Subcutaneous adipose tissue (tissue), 4 donors: ENCODE results near the gene FAM234A. TPM values are rescaled to one million over a fixed set of nuclear protein-coding genes. Genes with fewer than 3 reads are reported as not detected.

ENCODE experiments used
- total RNA-seq, 4 donors: library from RNA; depleted of rRNA; stranded (reverse); fragments of >200 nt; gene quantifications; one replicate each; pipeline ENCODE4 v1.1.0, GENCODE V29; 2016
- TF ChIP-seq, protein P1 (sequence below): fragments of 450-650 bp; IDR thresholded peaks from one replicate; pipeline ENCODE4 v1.5.1; 2016; ENCODE audit warnings: low read depth, mild to moderate bottlenecking, control low read depth, antibody characterized with exemption, moderate library complexity

Gene FAM234A
- total RNA-seq, 4 donors from 2014 or later: 43.4 to 117 (median 50.2) TPM

DNA sequence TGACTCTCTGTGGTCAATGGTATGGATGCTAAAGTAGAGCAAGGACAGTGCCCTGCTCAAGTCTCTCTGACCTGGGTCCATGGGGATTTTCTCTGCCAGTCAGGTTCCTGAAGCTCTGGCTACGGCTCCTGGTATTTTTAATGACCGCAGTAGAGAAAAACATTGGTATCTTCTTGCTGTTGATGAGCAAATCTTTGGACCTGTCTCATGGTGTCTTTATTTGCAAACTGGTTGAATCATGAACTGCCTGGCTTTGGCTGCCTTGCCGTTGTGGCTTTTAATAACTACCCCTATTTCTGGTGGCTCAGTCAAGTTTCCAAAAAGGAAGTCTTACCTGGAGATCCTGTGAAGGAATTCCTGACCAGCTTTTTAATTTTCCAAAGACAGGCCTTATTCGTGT is 8.7 kb downstream of the FAM234A start:
- TF ChIP-seq, protein P1, sequence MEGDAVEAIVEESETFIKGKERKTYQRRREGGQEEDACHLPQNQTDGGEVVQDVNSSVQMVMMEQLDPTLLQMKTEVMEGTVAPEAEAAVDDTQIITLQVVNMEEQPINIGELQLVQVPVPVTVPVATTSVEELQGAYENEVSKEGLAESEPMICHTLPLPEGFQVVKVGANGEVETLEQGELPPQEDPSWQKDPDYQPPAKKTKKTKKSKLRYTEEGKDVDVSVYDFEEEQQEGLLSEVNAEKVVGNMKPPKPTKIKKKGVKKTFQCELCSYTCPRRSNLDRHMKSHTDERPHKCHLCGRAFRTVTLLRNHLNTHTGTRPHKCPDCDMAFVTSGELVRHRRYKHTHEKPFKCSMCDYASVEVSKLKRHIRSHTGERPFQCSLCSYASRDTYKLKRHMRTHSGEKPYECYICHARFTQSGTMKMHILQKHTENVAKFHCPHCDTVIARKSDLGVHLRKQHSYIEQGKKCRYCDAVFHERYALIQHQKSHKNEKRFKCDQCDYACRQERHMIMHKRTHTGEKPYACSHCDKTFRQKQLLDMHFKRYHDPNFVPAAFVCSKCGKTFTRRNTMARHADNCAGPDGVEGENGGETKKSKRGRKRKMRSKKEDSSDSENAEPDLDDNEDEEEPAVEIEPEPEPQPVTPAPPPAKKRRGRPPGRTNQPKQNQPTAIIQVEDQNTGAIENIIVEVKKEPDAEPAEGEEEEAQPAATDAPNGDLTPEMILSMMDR: no peak

DNA sequence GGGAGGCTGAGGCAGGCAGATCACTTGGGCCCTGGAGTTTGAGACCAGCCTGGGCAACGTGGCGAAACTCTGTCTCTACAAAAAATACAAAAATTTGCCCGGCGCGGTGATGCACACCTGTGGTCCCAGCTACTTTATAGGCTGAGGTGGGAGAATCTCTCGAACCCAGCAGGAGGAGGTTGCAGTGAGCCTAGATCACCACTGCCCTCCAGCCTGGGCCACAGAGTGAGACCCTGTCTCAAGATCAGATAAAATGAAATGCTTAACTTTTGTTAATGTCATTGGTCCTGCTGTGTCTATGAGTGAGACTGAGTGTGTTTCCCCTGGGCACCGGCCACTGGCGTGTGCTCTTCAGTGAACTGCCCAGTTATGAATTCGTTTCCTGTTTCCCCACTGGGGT is 10.5 kb downstream of the FAM234A start:
- TF ChIP-seq, protein P1: no peak

DNA sequence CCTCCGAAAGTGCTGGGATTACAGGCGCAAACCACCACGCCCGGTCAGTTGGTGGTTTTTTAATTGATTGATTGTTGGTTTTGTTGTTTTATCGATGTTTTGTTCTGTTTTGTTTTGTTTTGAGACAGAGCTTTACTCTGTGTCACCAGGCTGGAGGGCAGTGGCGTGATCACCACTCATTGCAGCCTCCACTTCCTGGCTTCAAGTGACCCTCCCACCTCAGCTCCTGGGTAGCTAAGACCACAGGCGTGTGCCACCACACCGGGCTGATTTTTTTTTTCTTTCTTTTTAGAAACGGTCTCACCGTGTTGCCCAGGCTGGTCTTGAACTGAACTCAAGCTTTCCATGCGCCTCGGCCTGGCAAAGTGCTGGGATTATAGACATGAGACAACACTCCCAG is 12.4 kb downstream of the FAM234A start:
- TF ChIP-seq, protein P1: no peak

DNA sequence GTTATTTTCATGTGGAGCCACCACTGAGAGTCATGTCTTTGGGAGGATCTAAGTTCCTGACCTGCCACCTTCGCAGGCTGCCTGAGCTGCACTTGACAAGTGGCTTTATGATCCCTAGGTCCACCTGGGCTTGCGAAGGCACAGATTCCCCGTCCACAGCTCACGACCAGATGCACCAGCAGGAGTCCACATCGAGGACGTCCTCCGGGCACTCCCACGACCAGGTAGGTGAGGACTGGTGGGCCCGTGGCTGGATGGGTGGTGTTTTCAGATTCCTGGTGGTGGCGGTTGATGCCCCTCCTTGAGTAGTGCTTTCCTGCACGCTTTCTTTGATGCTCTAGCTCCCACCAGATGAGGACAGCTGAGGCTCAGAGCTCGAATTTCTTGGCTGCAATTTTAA is 14.8 kb downstream of the FAM234A start:
- TF ChIP-seq, protein P1: no peak

DNA sequence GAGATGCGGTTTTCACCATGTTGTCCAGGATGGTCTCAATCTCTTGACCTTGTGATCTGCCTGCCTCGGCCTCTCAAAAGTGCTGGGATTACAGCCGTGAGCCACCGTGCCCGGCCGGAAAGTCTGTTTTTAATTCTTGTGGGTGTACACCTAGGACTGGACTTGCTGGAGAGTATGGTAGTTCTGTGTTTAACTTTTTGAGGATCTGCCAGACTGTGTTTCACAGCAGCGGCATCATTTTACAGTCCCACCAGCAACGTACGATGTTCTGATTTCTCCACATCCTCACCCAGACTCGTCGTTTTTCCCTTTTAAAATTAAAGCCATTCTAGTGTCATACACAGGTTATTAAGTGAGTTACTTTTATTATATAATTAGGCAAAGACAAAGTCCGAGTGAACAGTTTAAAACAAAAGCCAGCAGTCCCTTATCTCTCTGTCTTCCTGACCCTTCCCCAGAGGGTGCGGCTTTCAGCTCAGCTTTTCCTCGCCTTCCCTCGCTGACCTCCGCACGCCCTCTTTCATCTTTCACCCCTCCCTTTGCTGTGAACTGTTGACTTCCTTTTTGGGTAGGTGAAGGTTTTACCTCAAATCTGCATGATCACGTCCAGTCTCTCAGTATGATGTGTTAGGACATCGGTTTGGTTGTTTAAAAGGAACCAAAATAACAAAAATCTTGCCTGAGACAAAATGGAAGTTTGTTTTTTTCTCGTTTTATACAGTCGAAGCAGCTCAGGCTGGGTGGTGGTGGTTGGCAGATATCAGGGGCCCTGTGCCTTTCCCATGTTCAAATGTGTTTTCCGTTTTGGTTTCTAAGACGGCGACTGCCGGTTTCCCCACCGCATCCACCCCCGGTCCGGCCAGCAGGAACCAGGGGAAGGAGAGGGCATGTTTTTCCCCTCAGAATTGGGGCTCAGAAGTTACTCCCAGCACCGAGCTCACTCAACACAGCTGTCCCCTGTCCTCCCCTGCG is 18.0 kb downstream of the FAM234A start:
- TF ChIP-seq, protein P1: no peak

DNA sequence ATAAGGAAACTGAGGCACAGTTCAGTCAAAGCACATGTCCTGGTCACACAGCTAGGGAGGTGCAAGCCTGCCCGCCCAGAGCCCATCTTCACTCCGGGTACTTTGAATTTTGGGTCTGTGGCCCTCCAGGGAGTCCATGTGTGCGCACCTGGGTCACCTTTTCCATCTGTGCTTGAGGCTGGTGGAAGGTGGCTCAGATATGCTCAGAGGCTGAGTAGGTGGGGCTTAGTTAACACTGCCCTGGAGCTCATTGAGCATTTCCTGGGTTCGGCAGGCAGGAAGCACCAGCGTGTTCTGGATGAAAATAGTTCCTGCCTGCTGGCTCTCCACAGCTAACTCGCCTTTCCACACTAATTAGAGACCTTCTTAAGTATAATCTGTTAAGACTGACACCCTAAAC is 19.2 kb downstream of the FAM234A start:
- TF ChIP-seq, protein P1: no peak

DNA sequence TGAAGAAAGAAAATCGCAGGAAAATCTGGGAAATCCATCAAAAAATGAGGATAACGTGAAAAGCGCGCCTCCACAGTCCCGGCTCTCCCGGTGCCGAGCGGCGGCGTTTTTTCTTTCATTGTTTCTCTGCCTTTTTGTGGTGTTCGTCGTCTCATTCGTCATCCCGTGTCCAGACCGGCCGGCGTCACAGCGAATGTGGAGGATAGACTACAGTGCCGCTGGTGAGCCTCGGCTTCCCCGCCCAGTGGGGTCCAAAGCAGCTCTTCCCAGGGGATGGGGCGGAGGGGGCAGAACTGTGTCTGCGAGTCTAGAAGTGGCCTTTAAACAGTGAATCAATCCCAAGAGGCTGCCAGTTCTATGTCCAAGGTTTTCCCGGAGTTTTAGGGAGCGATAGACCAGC is 19.8 kb downstream of the FAM234A start:
- TF ChIP-seq, protein P1: no peak
